Measurements from ENCODE around the gene GPR78.

Gene GPR78

DNA sequence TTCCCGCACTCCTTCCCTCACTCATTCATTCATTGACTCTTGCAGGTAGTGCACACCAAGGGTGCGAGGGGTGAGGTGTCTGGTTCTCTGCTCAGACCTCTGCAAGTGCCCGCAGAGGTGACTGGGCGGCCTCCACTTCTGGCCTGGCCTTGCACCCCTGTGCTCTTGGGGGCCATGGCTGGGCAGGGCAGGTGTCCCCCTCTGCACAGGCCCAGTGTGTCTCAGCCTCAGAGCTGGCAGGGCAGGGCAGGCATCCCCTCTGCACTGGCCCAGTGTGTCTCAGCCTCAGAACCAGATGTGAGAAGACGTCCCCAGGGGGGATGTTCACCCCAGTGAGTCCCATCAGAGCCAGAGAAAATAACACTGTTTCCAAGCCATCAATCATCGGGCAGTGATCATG, 29.2 kb downstream of the GPR78 start:
- no peak for DNase-seq (ENCODE audit: low read depth)
- TF ChIP-seq, protein P1, sequence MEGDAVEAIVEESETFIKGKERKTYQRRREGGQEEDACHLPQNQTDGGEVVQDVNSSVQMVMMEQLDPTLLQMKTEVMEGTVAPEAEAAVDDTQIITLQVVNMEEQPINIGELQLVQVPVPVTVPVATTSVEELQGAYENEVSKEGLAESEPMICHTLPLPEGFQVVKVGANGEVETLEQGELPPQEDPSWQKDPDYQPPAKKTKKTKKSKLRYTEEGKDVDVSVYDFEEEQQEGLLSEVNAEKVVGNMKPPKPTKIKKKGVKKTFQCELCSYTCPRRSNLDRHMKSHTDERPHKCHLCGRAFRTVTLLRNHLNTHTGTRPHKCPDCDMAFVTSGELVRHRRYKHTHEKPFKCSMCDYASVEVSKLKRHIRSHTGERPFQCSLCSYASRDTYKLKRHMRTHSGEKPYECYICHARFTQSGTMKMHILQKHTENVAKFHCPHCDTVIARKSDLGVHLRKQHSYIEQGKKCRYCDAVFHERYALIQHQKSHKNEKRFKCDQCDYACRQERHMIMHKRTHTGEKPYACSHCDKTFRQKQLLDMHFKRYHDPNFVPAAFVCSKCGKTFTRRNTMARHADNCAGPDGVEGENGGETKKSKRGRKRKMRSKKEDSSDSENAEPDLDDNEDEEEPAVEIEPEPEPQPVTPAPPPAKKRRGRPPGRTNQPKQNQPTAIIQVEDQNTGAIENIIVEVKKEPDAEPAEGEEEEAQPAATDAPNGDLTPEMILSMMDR (IDR thresholded peaks at IDR 0.05; ENCODE audit: insufficient read depth, low read depth, low read length, missing control alignments) = no peak
- H3K4me3 ChIP-seq (ENCODE audit: low read depth, low read length) = no peak overlapping the region

DNA sequence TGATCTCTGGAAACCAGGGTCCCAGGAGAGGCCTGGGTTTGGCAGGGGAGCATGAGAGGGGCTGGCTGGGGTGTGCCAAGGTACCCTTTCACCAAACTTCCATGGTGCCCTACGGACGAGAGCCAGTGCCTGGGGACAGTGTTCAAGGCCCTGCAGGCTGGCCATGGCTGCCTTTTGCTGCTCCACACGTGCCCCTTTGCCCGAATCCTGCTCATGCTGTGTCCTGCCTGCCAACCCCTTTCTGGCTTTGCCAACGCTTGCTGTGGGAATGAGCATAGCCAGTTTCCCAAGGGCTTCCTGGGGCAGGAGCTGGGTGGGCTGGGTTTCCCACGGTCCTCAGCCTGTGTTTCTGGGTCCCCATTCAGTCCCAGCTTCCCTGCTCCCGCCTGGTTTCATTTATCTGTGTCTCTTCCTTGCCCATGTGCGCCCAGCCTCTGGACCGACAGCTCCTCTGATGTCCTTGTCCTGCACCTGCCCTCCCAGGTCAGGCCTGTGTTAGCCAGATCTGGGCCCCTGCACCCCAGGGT, 29.7 kb downstream of the GPR78 start:
- no peak overlapping the region for H3K4me3 ChIP-seq (ENCODE audit: low read depth, low read length)
- no peak for DNase-seq (ENCODE audit: low read depth)
- TF ChIP-seq, protein P1 (IDR thresholded peaks at IDR 0.05; ENCODE audit: insufficient read depth, low read depth, low read length, missing control alignments) = no peak

DNA sequence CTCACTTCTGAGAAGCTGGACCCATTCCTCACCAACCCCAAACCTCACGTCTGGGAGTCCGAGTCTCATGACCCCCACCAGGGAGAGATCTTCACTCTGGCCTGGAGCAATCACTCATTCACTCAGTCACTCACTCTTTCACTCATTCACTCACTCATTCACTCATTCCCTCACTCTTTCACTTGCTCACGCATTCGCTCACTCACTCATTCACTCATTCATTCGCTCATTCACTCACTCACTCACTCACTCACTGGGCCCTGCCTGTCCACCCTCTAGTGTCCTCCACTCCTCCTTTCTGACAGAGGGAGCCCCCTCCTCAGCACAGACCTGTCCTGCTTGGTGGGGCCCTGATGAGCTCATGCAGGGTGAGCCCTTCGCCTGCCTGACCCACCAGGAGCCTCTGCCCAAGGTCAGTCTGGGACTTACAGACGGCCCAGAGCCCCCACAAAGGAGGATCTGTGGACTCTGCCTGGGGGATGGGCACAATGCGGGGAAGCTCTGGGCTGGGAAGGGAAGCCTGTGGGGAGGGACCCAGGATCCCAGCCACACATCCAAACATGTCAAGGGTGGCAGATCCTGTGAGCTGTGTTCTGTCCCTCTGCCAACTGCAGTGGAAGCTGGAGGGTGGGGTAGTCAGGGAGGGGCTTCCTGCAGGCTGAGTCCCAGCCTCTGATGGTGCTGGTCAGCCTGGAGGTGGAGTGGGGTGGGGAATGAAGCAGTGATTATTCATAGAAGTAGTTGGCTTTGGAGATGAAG, 30.8 kb downstream of the GPR78 start:
- DNase-seq (ENCODE audit: low read depth) = no peak
- TF ChIP-seq, protein P1 (IDR thresholded peaks at IDR 0.05; ENCODE audit: insufficient read depth, low read depth, low read length, missing control alignments) = no peak

DNA sequence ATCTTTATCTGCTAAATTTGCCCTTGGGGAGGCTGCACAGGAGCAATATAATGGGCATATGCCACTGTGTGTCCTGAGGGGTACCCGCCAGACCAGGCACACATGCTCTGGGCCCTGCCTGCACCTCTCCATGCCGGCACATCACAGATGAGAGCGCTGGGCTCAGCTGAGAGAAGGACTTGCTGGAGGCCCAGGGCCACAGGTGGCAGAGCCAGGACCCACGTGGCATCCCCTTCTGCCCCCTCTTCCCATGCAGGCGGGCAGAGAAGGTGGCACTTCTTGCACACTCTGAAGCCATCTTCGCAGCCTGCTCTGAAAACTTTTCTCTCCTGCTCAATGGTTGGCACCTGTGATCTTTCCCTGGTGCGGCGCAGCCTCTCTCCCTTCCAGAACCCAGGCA, 32.5 kb downstream of the GPR78 start:
- H3K4me3 ChIP-seq (ENCODE audit: low read depth, low read length) = no peak overlapping the region
- TF ChIP-seq, protein P1 (IDR thresholded peaks at IDR 0.05; ENCODE audit: insufficient read depth, low read depth, low read length, missing control alignments) = no peak
- DNase-seq (ENCODE audit: low read depth) = no peak

More for the DNA sequence above, 30.8 kb downstream of the GPR78 start:
- H3K4me3 ChIP-seq (ENCODE audit: low read depth, low read length) = no peak overlapping the region

DNA sequence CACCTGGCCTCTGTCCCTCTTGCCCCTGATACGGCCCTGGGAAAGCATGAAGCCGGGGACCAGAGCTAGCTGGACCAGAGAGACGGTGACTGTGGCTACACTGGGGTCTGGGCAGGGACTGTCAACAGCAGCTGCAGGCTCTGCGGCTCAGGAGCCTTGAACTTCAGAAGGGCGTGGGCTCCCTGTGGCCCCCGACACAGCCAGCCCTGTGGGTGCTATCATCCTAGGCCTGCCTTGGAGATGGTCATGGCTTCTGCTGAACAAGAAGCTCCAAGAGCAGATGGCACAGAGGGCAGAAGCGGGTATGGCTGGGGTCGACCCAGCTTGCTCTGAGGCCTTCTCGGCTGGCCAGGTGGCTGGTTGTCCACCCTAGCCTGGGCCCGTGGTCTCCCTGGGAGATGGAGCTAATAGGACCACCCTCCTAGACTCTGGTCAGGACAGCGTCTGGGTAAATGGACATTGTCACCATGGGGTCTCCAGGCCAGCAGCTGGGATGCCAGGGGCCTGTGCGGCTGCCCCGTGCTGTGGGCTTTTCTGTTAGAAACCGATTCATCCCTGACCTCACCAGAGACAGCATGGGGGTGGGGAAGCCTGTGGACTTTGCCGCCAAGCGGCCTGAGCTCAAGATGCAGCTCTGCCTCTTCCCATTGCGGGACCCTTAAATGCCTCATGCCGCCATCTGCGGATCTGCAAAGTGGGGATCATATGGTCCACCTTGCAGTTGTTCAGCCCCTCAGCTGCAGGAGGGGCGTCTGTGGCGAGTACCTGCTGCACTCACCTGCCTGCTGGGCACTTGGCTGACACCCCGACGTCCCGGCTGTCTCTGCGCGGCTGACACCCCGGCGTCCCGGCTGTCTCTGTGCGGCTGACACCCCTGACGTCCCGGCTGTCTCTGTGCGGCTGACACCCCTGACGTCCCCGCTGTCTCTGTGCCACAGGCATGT, 33.5 kb downstream of the GPR78 start:
- TF ChIP-seq, protein P1 (IDR thresholded peaks at IDR 0.05; ENCODE audit: insufficient read depth, low read depth, low read length, missing control alignments) = no peak
- no peak for DNase-seq (ENCODE audit: low read depth)
- no peak overlapping the region for H3K4me3 ChIP-seq (ENCODE audit: low read depth, low read length)

DNA sequence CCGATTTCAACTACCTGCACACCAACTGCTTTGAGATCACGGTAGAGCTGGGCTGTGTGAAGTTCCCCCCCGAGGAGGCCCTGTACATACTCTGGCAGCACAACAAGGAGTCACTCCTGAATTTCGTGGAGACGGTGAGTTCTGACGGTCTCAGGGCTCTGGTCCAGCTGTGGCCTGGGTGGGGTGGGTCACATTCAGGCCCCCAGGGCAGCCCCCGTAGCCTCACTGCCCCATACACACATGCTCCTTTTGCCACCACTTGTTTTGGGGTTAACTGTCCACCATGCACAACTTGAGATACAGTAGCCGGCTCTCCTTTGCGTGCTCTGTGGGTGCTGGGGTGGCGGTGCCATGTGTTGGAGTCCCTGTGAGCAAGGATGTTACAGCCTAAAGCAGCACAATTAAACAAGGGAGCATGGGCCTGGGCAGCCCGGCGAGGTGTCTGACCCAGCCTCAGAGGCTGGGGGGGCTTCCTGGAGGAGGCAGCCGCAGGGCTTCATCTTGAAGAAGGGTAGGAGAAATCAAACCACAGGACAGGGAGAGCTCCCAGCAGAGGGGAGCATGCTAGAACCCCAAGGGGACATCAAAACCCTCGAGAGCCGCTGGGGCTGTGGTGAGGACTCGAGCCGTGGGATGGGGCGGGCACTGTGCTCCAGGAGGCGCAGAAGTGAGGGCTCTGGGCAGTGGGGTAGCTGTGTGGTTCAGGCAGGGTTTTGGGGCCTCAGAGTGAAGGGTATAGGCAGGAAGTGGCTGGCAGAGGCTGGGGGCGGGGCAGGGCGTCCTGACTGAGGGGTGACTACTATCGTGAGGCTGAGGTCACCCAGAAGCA, 34.4 kb downstream of the GPR78 start:
- TF ChIP-seq, protein P1 (IDR thresholded peaks at IDR 0.05; ENCODE audit: insufficient read depth, low read depth, low read length, missing control alignments) = no peak
- H3K4me3 ChIP-seq (ENCODE audit: low read depth, low read length) = no peak overlapping the region
- DNase-seq (ENCODE audit: low read depth) = no peak
